Spleen (tissue), 7 donors: ENCODE data around the gene CSTF2.

ENCODE experiments used
- CTCF ChIP-seq, 11 experiments: fragments of 200-600 bp in 7 of 11; fragments of 450-650 bp in 4 of 11; sonication (generic) in 4 of 11; IDR thresholded peaks in 8 of 11; conservative IDR thresholded peaks in 3 of 11; 1 replicate in 7 of 11; 2 replicates in 4 of 11; pipeline versions ENCODE4 v1.4.0 to v1.8.0; 2016 to 2021; ENCODE audit warnings: antibody characterized with exemption in 11 of 11, inconsistent platforms in 4 of 11, mild to moderate bottlenecking in 1 of 11
- POLR2AphosphoS5 ChIP-seq, 3 donors: sonication (generic); formaldehyde crosslinking; IDR thresholded peaks; one replicate each; pipeline ENCODE4 v1.5.1; 2017; ENCODE audit warnings: antibody characterized with exemption in 3 of 3
- donor health status: DM: no; HTN: no; CAD: no; lungs with moderate emphysema.
- donor health status: DM: no; HTN: no; CAD: no.
- donor health status: DM: no; HTN: no; CAD: no.

DNA sequence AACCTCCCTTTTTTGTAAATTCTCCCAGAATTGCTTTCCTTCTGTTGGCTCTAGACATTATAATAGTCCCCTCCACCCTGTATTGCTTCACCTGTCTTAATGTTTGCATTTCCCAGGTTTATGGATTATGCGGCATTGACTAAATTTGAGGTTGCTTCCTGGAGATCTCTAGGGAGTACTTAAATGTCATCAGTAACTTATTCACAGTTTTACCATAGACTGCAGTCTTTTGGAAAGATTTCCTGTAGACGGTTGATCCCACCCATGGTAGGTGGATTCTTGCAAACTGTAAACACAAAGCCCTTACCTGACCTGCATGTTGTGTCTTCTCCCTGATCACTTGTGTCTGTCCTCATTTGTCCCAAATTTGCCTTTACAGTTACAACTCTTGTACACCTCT is 60.2 kb downstream of the CSTF2 start:
- TF ChIP-seq POLR2AphosphoS5 (IDR thresholded peaks at IDR 0.05) (no peak), CTCF (IDR thresholded peaks at IDR 0.05 in 8 of 11, conservative IDR thresholded peaks at IDR 0.05 in 3 of 11) (no peak)
